Activated CD4-positive, alpha-beta T cell treated with anti-CD3 and anti-CD28 coated beads for 1 hour (primary cell): ENCODE data around the gene CD200R1L.

Source experiments
- DNase-seq: peaks from one replicate; pipeline ENCODE4 v3.0.0-alpha.2; 2020

Gene CD200R1L

DNA sequence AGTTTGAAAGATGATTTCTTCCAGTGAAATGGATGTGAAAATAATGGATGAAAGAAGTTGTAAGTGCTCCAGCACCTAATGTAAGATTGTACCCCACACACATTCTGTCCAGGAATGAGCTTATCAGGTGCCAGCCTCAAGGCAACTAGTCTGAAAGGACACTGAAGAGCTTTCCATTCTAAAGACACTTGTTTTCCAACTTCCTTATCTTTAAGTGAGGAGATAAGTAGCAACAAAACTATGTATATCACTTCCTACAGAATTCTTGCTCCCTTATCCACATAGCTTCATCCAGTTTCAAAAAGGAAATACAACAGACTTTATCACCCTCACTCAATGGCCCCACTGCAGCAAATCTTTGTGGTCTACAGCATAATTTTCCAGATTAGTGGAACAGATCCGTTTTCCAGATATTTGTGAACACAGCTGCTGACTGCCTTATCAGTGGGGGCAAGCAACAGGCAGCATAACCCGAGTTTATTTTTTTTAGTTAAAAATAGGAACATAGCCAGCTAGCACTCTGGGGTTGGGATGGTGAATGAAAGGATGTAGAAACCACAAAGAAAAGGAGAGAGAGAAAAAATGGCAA is 60.6 kb downstream of the CD200R1L start:
- no peak for DNase-seq

DNA sequence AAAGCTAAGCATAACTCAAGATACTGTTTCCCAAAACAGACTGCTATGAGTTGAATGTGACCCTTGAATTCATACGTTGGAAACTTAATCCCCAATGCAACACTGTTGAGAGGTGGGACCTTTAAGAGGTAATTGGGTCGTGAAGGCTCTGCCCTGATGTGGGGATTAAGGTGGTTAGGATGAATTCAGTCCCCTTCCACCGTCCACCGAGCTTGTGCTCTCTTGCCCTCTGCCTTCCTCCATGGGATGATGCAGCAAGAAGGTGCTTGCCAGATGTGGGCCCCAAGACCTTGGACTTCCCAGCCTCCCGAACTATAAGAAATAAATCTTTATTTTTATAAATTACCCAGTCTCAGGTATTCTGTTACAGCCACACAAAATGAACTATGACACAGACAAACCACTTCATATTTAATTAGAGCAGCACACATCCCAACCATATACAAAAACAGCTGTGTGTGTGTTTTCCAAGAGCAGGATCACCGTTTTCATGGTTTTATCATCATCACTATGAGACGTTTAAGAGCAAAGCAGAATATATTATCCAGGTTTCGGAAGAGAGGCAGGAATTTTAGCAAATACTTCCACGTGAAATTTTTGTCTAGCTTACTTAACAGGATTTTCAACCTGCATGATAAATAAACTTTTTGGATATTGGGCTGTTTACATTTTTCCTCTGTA is 61.2 kb downstream of the CD200R1L start:
- no peak for DNase-seq

DNA sequence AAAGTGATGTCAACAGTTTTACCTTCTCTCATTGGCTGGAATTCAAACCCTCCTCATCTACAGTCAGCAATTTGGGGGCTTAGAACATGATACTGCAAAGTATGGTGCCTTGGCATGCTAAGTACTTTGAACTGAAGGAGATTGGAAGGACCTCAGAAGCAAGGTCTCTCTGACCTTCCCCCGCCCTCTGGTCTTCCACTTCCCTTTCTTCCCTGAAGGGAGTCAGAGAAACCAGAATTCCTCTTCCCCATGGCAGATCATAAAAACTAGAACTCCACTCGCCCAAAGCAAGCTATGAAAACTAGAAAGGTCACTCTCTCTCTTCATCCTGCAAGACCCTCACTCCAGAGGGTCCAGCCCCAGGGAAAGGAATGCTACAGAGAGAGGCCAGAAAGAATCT is 64.2 kb downstream of the CD200R1L start:
- DNase-seq: no peak

DNA sequence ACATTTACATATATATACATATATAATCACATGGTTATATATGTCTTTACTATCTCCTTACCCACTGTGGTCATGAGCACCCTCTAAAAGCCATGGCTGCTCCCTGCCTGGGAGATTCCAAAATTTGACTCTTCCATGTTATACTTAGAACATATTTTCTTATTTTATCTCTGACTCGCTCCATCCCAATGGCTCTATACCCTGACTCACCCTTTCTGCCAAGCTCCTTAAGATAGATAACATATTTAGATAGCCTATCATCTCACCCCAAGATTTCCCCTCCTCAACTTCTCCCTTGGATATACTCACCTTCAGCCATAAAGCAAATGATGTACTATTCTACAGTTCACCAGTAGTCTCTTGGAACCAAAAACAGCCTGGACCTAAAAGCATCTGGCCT is 65.1 kb downstream of the CD200R1L start:
- no peak for DNase-seq

DNA sequence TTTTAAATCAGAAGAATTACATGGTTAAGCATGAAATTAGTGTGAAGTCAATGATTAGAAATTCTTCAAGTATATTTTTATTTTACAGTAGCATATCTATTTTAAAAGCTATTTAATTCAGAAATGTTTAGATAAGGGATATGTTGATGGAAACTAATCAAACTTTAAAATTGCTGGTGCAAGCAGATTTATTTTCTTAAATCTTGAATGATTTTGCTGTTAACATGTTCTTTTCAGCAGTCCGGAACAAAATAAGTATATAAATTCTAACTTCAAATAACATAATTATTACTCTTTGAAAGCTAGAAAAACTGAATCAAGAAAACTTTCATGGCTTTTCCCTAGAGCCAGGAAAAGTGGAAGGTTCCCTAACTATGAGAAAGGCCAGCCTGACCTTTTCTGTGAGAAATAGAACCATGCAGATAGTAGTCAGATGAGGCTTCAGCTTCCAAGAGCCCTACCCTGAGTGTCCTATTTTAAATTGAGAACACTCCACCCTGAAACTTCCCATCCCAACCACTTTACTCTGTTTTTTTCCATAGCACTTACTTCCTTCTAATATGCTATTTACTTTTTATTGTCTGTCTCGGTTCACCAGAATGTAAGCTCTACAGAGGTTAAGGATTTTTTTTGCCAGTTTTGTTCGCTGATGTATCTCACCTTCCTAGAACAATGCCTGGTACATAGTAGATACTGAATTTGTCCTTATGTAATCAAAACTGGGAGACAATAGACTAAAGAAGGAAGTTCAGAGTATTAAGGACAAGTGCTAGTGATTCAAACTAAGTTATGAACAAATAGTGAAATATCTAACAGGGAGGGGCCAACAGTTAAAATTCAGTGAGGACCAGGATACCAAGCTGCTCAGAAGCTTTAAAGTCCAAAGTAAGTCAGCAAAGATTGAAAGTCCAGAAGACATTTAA is 66.8 kb downstream of the CD200R1L start:
- DNase-seq: no peak

DNA sequence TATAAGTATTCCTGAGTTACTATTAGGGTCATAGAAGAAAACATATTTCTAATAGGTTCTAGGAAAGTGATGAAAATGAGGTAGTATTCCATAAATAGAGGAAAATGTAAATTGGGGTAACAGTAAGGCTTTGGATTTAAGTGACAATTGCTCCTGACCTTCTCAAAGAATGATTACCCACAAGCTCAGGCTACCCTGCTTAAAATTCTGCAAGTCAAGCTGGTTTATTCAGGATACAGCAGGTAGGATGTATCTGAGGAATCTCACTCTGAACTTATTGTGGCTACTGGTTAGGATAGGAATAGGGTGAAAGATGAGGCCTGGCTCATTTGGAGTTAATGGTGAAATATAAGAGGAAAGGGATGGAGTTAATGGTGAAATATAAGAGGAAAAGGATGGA is 67.7 kb downstream of the CD200R1L start:
- DNase-seq: no peak

DNA sequence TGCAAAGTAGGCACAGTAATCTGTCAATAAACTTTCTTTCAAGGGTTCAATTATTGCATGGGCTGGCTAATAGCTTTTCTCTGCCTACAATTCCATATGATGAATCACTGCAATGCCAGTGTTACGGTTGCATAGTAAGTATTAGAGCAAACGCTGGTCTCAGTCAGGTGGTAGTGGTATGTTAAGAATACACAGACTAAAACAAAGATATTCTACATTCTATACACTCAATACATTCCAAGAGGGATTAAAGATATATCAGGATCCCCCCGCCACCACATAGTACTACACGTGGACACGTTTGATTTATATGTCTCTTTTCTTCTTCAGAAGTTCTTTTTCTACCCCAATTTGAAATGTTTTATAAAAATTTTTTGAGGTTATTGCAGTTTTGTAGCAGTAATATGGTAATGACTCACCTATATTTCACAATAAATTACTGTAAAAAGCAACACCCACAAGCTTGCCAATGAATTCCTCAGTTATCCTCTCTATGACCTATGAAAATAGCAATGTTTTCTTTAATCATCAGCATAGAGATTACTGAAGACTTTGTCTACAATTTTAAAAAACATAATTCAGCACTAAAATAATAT is 68.2 kb downstream of the CD200R1L start:
- DNase-seq: no peak

DNA sequence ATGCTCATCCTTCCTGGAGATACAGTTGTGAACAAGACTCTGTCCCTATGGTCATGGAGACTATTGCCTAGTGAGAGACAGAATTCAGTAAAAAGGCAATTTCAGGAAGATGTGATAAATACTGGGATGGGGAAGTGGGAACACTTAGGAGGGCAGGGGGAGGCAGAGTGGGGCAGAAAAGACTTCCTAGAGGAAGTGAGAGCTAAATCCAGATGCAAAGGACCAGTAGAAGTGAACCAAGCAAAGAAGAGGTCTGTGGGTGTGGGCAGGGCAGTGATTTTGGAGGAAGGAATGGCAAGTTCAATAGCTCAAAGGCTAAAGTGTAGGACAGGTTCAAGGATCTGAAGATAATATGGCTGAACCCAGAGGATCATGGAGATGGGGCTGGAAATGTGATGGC is 68.9 kb downstream of the CD200R1L start:
- DNase-seq: no peak

DNA sequence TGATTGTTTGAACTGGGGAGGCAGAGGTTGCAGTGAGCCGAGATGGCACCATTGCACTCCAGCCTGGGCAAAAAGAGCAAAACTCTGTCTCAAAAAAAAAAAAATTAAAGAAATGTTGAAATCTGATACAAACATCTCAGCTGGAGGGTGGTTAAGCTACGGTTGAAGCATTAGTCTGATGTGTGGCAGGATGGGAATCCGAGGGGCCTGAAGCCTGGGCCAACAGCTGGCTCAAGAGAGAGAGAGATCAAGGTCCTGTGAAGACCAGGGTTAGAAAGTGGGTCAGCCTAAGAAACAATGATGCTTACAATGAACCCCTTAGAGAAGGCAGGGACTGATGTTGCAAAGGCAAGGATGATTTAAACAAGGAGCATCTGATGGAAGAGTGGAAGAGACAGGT is 69.8 kb downstream of the CD200R1L start:
- DNase-seq: no peak

DNA sequence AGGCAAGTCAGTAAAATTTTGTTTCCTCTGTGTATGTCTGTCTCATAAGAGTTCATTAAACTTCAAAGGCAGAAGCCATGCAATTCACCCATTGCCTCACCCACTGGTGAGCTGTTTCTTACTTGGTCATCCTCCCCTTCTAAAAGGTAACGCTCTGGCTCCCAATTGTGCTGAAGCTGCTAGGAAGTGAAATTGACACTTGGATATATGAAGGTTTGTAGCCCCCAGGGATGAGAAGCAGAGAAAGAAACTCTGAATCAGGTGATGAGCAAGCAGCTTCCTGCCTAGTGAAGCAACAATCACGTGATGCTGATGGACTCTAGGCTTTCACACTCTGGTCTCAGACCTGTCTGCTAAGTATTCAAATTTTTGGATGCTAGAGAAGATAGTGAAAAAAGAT is 70.7 kb downstream of the CD200R1L start:
- DNase-seq: no peak

DNA sequence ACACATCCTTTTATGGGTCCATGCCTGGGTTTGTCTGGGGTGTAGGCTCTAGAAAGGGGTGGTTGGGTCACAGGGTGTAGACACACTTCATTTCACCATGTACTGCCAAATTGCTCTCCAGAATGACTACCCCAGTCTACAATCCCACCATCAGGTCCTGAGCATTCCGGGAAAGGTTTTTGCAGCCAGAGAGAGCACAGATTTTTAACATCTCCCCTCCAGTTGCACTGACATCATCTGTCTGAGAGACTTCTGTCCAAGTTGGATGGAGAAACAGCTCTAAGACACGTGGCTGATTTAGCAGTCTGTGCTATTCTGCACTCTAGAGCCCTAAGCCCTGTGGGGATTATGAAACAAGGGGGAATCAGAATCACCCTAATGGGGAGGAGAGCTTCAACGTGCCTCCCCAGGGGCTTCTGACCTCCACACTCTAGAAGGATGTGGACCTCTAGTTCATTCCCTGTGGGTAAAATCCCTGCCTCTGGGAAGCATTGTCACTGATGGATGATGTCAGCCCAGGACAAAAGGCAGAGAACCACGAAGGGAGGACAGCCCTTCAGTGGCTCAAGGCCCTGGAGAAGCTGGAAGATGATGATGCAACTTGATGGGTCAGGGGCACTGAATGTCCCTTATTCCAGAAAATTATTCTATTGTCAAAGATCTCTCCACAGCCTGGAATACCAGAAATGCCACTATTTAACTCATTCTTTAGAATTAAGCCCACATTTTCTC is 71.5 kb downstream of the CD200R1L start:
- DNase-seq: no peak

DNA sequence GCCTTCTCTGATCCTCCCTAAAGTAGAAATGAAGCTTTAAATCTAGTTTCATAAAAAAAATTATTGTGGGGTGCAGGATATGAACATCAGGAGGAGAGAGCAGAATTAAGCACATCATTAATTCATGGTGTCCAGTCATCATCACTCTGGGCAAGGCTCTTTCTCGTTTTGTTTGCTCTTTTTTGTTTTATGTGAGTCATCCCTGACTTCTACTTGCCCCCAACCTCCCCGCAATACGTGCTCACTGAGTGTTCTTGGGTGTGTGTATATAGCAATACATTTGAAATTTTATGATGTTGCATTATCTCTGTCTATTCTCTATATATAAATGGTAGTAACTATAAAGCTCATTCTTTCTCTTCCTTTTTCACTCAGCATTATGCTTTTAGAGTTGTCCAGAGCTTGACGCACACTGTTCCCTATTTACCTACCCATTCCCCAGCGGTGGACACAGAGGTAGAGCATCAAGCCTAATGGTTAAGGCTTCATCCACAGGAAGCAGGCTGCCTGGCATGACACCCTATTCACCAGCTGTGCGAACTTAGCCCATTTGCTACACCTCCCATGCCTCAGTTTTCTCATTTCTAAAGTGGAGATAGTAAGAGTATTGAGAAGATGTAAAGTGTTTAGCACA is 72.3 kb downstream of the CD200R1L start:
- no peak for DNase-seq

DNA sequence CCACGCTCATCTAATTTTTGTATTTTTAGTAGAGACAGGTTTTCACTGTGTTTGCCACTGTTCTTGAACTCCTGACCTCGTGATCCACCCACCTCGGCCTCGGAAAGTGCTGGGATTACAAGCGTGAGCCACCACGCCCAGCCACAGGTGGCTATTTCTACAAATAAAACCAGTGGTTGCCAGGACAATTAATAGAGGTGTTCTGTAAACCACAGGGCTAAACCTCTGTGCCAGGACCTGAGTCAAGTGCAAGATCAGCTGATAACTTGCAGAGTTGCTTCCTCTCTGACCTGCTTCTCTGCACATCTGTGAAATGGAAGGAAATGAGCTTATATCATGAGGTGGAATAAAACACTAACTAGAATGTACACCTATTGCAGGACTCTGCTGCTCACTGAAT is 72.8 kb downstream of the CD200R1L start:
- DNase-seq: no peak

DNA sequence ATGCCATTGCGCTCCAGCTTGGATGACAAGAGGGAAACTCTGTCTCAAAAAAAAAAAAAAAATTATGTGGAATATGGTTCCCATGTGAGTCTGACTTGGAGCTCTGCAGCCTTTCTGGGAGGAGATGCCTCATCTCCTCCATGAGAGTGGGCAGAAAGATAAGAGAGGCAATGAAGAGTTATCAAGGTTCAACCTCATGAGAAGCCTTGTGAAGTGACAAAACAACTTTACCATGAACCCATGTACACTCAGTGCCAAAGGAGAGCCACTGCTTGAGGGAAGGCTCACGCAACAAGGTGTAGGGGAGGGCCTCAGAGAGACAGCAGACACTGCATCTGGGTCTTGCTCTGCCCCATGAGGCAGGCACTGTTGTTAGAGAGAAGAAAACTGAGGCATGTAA is 75.7 kb downstream of the CD200R1L start:
- DNase-seq: no peak

DNA sequence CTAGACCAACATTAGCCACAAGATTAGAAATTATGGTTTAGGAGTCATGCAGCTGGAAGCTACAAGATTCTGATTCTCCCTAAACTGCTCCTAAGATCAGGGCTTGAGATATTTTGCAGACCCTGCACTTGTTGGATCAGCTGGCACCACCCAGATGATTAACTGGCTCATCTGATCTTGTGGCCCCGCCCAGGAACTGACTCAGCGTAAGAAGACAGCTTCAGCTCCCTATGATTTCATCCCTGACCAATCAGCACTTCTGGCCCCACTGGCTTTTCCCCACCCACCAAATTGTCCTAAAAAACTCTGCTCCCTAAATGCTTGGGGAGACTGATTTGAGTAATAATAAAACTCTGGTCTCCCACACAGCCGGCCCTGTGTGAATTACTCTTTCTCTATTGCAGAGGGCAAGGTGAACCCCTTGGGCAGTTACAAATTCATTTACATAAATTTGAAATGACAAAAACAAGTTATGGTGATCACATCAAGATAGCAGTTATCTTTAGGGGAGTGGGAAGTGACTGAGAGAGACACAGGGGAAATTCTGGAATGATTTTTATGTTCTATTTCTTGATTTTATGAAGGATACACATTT is 76.5 kb downstream of the CD200R1L start:
- no peak for DNase-seq

DNA sequence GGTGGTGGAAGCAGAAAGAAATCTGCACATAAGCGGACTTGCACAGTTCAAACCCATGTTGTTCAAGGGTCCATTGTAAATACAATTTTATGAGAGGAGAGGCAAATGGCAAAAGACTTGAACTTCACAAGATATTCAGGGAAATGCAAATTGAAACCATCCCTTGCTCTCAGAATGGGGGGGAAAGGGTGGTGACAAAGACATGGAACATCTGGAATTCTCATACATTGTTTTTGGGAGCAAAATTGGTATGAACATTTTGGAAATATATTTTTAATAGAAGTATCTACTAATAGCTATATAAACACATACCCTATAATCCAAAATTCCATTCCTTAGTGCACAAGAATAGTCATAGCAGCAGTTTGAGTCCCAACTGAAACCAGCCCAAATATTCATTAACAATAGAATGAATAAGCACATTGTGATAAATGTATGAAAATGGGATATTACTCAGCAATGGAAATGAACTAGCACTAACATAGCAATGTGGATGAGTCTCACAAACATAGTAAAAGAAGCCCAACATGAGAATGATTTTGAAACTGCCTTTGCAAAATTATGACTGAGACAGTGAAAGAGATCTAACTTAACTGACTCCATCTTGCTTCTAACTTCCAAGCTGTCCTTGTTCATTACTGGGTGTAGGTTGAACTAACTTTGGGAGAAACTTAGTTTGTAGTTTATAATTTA is 77.2 kb downstream of the CD200R1L start:
- DNase-seq: no peak

DNA sequence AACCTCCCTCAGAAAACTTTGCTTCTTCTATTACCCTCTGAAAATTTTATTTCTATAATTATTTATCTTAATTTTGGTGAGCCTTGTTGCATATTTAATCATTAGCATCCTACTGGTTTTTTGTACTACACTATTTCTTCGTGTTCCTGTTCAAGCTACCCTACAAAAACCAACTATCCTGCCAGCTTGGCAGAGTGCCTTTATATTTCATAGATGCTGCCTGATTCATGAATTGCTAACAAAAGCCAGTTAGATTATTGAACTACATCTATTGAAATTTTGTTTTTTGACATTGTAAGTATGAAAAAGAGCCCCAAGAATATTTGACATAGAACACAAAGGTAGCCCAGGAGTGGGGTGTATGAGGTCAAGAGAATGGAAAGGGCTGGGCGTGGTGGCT is 78.9 kb downstream of the CD200R1L start:
- no peak for DNase-seq

DNA sequence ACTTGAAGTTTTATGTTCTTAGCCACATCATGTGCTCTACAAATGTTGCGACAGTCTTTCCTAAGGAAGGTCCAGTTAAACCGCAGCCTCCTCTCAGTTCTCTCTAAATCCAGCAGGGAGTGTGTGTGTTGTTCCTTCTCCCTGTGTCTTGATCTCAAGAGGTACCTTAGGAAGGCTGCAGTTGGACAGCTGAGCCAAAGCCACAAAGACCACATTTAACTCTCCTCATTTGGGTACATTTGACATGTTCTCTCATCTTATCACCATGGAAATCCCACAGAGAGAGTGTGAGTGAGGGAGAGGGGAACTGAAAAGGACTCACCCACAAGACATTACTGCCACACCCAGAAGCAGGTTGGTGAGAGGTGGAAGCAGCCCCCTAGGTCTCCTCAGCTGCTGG is 79.5 kb downstream of the CD200R1L start:
- no peak for DNase-seq
